ENCODE data around the gene HECTD4.

- no peak for TF ChIP-seq CTCF (IDR thresholded peaks at IDR 0.05)
- TF ChIP-seq POLR2AphosphoS5 (IDR thresholded peaks at IDR 0.05): no peak
- TF ChIP-seq EP300 (IDR thresholded peaks at IDR 0.05): no peak
These were observed 56.5 kb downstream of the HECTD4 start for GRCh38 chr12:112325622-112326207.

Measured in suprapubic skin (tissue), 4 donors.